GM12801 (cell line): ENCODE measurements around the gene MYL11.

Experiments used
- CTCF ChIP-seq: IDR thresholded peaks from one replicate; pipeline ENCODE4 v1.5.1; 2011; ENCODE audit warnings: control low read depth; ENCODE audit not compliant: insufficient read length; ENCODE audit errors: extremely low read depth

The MYL11 gene

GRCh38 chr16:30394592-30395154, 20.1 kb downstream of the MYL11 start:
- TF ChIP-seq CTCF = no peak

- TF ChIP-seq CTCF = no peak
These were observed 20.8 kb downstream of the MYL11 start, which contains the start of gene ZNF48 for GRCh38 chr16:30395155-30395991. Gene ZNF48, plus strand, starts transcription at chr16:30395420. Its CDS starts 375 bp downstream, at chr16:30395795.

GRCh38 chr16:30395992-30396585, 21.5 kb downstream of the MYL11 start:
- TF ChIP-seq CTCF = no peak

- no peak for TF ChIP-seq CTCF
These were observed 22.5 kb downstream of the MYL11 start for GRCh38 chr16:30397056-30397455.

GRCh38 chr16:30397776-30398660, 23.4 kb downstream of the MYL11 start:
- TF ChIP-seq CTCF = no peak

- no peak for TF ChIP-seq CTCF
These were observed 24.2 kb downstream of the MYL11 start for GRCh38 chr16:30398661-30399434.
